GM10266 (cell line): ENCODE results near the gene TRAPPC12.
"Not testable (repeated sequence)": the region's sequence is repeated elsewhere in the genome, so short reads cannot be mapped to it uniquely, and the experiment has no call there.

Experiments
- DNase-seq: peaks from one replicate; pipeline ENCODE4 v3.0.0; 2012; ENCODE audit errors: extremely low spot score
- TF ChIP-seq, protein P1 (sequence below): IDR thresholded peaks from 2 replicates; pipeline ENCODE4 v1.5.1; 2012; ENCODE audit warnings: mild to moderate bottlenecking, low read depth; ENCODE audit not compliant: control insufficient read depth, insufficient read depth; ENCODE audit errors: missing control alignments

TRAPPC12 gene

DNA sequence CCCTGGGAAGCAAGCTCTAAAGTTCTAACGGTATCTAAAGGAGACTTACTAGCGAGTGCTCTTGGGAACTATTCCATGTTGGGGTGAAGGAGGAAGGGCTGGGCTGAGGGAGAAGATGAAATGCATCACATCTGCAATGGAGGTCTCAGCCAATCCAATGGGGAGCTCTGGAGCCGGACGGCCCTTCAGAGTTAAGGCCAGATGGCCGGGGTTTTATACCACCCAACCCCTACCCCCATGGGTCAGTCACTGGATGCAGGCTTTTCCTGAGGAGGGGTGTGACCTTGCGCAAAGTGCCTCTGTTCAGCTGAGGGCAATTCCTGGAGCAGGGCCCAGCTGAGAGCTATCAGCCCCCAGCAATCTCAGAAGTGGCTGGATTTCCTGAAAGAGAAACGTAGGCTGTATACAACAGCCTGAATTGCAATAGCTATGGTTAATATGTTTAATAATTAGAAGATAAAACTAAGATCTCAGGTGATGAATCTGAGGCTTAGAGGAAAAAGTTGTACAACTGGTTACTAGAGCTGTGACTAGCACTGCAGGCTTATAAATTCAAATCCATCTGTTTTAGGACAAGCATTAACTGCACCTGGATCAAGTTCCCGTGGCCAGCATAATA is 23.4 kb upstream of the TRAPPC12 start:
- TF ChIP-seq, protein P1, sequence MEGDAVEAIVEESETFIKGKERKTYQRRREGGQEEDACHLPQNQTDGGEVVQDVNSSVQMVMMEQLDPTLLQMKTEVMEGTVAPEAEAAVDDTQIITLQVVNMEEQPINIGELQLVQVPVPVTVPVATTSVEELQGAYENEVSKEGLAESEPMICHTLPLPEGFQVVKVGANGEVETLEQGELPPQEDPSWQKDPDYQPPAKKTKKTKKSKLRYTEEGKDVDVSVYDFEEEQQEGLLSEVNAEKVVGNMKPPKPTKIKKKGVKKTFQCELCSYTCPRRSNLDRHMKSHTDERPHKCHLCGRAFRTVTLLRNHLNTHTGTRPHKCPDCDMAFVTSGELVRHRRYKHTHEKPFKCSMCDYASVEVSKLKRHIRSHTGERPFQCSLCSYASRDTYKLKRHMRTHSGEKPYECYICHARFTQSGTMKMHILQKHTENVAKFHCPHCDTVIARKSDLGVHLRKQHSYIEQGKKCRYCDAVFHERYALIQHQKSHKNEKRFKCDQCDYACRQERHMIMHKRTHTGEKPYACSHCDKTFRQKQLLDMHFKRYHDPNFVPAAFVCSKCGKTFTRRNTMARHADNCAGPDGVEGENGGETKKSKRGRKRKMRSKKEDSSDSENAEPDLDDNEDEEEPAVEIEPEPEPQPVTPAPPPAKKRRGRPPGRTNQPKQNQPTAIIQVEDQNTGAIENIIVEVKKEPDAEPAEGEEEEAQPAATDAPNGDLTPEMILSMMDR: no peak
- DNase-seq: no peak

DNA sequence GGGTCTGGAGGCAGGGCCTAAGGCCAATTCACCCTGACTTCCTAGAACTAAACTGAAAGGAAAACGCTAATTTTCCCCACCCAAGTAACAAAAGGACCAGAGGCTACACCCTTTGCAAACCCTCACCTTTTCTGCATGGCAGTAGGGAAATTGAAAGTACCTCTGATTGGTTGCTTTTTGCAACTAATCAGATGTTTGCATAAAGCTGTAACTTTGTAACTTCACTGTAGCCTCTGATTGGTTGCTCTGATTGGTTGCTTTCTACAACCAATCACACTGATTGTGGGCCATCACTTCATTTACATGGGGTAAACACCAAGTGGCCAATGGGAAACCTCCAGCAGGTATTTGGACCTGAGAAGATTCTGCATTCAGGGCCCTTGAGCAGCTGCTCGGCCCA is 22.7 kb upstream of the TRAPPC12 start:
- no peak for DNase-seq
- TF ChIP-seq, protein P1: no peak

DNA sequence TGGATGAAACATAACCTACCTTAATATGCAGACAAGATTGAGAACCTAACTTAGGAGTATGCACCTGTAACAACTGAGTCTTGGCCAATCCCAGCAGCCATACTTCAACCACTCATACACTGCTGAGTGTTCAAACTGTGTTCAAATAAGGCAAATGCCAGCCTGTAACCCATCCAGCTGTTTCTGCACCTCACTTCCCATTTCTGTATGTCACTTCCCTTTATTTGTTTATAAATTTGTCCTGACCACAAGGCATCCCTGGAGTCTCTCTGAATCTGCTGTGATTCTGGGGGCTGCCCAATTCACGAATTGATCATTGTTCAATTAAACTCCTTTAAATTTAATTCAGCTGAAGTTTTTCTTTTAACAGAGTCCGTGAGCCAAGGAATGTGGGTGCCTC is 22.0 kb upstream of the TRAPPC12 start:
- DNase-seq: not testable (repeated sequence)

DNA sequence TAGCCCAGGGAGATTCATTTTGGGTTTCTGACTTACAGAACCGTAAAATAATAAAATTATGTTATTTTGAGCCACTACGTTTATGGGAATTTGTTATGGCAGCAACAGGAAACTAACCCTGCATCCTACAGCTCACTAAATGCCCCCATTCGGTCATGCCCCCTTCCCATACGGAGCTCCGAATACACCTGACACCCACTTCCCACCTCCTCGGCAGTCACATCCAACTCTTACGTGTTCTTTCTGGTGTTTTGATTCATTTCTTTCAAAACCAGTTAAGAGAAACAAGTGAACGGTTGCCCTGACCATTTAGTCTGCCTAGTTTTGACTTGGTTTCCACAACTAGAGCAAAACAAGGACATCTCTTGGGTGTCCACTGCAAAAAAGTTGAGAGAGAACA is 21.6 kb upstream of the TRAPPC12 start:
- TF ChIP-seq, protein P1: no peak
- no peak for DNase-seq

DNA sequence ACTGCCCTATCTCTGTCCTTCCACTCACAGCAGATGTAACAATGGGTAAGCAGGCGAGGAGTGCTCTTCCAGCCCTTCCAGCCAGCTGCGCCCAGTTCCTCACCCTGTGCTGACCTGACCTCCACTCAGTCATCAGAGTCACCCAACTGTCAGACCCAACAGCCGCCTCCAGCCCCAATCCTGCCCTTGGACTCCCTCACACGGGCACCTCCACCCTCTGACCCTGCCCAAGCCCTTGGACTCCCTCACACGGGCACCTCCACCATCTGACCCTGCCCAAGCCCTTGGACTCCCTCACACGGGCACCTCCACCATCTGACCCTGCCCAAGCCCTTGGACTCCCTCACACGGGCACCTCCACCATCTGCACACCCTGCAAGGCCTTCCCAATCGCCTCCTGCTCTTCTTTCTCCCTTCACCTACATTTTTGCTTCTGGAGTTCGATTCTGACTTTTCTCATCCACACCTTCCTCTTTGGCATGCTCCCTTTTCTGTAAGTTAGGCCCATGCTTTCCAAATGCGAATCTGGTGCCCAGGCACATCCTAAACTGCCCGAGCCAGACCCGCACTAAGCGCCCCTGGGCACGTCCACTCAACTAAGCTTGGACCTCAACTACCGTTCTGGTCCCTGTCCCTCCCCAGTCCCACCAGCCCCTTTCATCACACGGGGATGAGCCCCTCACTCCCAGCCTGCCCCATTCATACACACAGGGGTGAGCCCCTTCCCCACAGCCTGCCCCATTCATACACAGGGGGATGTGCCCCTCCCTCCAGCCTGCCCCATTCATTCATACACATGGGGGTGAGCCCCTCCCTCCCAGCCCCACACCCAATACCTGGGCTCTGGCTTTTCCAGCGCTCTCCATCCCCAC is 17.7 kb upstream of the TRAPPC12 start:
- TF ChIP-seq, protein P1: no peak
- no peak for DNase-seq

DNA sequence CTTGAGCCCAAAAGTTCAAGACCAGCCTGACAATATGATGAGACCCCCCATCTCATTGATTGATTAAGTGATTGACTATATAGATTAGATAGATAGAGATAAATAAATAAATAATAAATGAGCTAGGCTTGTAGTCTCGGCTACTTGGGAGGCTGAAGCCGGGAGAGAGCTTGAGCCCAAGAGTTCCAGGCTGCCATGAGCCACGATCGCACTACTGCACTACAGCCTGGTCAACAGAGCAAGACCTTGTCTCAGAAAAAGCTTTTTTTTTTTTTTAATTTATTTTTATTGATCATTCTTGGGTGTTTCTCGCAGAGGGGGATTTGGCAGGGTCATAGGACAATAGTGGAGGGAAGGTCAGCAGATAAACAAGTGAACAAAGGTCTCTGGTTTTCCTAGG is 14.3 kb upstream of the TRAPPC12 start:
- no peak for DNase-seq
- TF ChIP-seq, protein P1: no peak

DNA sequence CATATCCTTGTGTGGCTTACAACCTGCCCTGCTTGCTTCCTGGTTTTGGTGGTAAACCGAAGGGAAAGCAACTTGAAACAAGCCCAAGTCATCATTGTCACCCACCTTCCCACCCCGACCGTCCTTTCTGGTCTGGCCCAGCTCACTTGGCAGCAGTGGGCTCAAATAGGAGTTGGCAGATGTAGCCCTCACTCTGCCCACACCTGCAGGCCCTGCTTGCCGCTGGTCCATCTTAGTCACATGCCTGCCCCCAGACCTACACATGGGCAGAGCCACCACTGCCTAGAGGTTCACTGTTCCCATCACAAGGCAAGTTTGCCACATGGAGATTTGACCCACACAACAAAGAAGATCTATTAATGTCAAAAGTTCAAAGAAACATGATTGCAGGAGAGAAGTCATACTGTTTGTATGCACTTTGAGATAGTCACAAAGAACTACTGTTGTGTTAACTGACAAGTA is 11.2 kb upstream of the TRAPPC12 start:
- DNase-seq: no peak
- TF ChIP-seq, protein P1: no peak

DNA sequence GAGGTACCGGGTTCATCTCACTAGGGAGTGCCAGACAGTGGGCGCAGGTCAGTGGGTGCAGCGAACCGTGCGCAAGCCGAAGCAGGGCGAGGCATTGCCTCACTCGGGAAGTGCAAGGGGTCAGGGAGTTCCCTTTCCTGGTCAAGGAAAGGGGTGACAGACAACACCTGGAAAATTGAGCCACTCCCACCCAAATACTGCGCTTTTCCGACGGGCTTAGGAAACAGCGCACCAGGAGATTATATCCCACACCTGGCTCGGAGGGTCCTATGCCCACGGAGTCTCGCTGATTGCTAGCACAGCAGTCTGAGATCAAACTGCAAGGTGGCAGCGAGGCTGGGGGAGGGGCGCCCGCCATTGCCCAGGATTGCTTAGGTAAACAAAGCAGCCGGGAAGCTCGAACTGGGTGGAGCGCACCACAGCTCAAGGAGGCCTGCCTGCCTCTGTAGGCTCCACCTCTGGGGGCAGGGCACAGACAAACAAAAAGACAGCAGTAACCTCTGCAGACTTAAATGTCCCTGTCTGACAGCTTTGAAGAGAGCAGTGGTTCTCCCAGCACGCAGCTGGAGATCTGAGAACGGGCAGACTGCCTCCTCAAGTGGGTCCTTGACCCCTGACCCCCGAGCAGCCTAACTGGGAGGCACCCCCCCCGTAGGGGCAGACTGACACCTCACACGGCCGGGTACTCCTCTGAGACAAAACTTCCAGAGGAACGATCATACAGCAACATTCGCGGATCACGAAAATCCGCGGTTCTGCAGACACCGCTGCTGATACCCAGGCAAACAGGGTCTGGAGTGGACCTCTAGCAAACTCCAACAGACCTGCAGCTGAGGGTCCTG is 9.9 kb upstream of the TRAPPC12 start:
- DNase-seq: not testable (repeated sequence)
